Effector memory CD8-positive, alpha-beta T cell (primary cell): ENCODE measurements around the gene FAM3D.

Experiments
- ATAC-seq: fragments of 150-1000 bp; cut with Tn5 transposase; replicated peaks from 2 replicates; pipeline ENCODE4 v1.10.0; 2021; ENCODE audit warnings: mild to moderate bottlenecking, moderate library complexity
- DNase-seq, 3 experiments: peaks; one replicate each; pipeline ENCODE4 v3.0.0; 2021
- H3K27ac Mint-ChIP-seq, 2 donors: one replicate each; pipeline ENCODE4 v1.8.0; 2022; ENCODE audit warnings: mild to moderate bottlenecking in 2 of 2, mixed read lengths in 2 of 2, moderate library complexity in 2 of 2
- H3K27me3 Mint-ChIP-seq, 2 donors: one replicate each; pipeline ENCODE4 v1.8.0; 2022; ENCODE audit warnings: mixed read lengths in 2 of 2
- H3K36me3 Mint-ChIP-seq: one replicate; pipeline ENCODE4 v1.8.0; 2022; ENCODE audit warnings: mild to moderate bottlenecking, moderate library complexity, mixed read lengths; ENCODE audit not compliant: insufficient read depth
- H3K4me1 Mint-ChIP-seq, 2 donors: one replicate each; pipeline ENCODE4 v1.8.0; 2022; ENCODE audit warnings: low read depth in 2 of 2, mixed read lengths in 2 of 2
- H3K4me3 Mint-ChIP-seq, 2 donors: one replicate each; pipeline ENCODE4 v1.8.0; 2022; ENCODE audit warnings: mild to moderate bottlenecking in 2 of 2, mixed read lengths in 2 of 2, moderate library complexity in 2 of 2
- H3K9me3 Mint-ChIP-seq, 2 donors: one replicate each; pipeline ENCODE4 v1.8.0; 2022; ENCODE audit warnings: mixed read lengths in 2 of 2

Gene FAM3D

GRCh38 chr3:58608648-58609047, 57.9 kb downstream of the FAM3D start:
- DNase-seq (no peak), ATAC-seq (no peak)
- no peaks in the 10 kb centered on the region for H3K9me3 Mint-ChIP-seq
- peaks cover 6% of the 10 kb centered on the region for H3K36me3 Mint-ChIP-seq
- no peak overlapping the region for H3K4me3 Mint-ChIP-seq
- no peak overlapping the region for H3K27ac Mint-ChIP-seq
- peaks cover 0 to 3% of the 10 kb centered on the region in 2 donors for H3K4me1 Mint-ChIP-seq
- peaks cover 0 to 45% of the 10 kb centered on the region in 2 donors for H3K27me3 Mint-ChIP-seq

GRCh38 chr3:58607816-58608215, 58.8 kb downstream of the FAM3D start:
- no peak for ATAC-seq
- no peak overlapping the region for H3K27ac Mint-ChIP-seq
- peaks cover 6% of the 10 kb centered on the region for H3K36me3 Mint-ChIP-seq
- no peaks in the 10 kb centered on the region for H3K9me3 Mint-ChIP-seq
- H3K4me1 Mint-ChIP-seq, result peaks cover 0 to 4% of the 10 kb centered on the region in 2 donors
- DNase-seq, result no peak
- H3K27me3 Mint-ChIP-seq, result peaks cover 7 to 54% of the 10 kb centered on the region in 2 donors
- no peak overlapping the region for H3K4me3 Mint-ChIP-seq

GRCh38 chr3:58606693-58607092, 59.9 kb downstream of the FAM3D start:
- ATAC-seq (no peak), DNase-seq (no peak)
- Mint-ChIP-seq H3K4me1 (peaks cover 0 to 4% of the 10 kb centered on the region in 2 donors), H3K4me3 (no peak overlapping the region), H3K27me3 (peaks cover 15 to 57% of the 10 kb centered on the region in 2 donors), H3K27ac (no peak overlapping the region), H3K9me3 (no peaks in the 10 kb centered on the region), H3K36me3 (peaks cover 6% of the 10 kb centered on the region)

GRCh38 chr3:58604031-58604430, 62.5 kb downstream of the FAM3D start:
- H3K27me3 Mint-ChIP-seq, result peaks cover 23 to 62% of the 10 kb centered on the region in 2 donors
- no peak for ATAC-seq
- H3K9me3 Mint-ChIP-seq, result no peaks in the 10 kb centered on the region

DNA sequence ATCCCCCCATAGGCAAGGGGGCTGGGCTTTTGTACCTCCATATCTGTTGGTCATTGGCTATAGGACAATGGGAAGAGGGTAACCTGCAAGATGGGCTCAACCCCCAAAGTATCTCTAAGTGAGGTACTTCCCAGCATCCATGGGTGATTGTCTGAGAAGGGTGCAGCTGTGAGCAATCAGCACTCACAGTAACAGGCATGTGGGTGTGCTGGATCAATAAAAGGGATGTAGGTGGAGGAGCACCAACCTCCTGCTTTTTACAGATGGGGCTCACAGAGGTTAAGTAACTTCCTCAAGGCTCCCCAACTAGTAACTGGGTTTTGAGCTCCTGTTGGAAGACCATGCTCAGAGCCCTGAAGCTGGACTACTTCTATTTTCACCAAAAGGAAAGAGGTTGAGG, 63.0 kb downstream of the FAM3D start:
- H3K27me3 Mint-ChIP-seq, result peaks cover 23 to 65% of the 10 kb centered on the region in 2 donors

More at GRCh38 chr3:58604031-58604430, 62.5 kb downstream of the FAM3D start:
- no peak for DNase-seq
- H3K4me1 Mint-ChIP-seq, result peaks cover 0 to 4% of the 10 kb centered on the region in 2 donors
- H3K36me3 Mint-ChIP-seq, result peaks cover 3% of the 10 kb centered on the region
- no peak overlapping the region for H3K27ac Mint-ChIP-seq
- no peak overlapping the region for H3K4me3 Mint-ChIP-seq

GRCh38 chr3:58597770-58598310, 68.7 kb downstream of the FAM3D start:
- Mint-ChIP-seq H3K36me3 (no peaks in the 10 kb centered on the region), H3K27ac (no peak overlapping the region), H3K4me3 (no peak overlapping the region), H3K9me3 (no peaks in the 10 kb centered on the region), H3K4me1 (no peaks in the 10 kb centered on the region), H3K27me3 (peaks cover 16 to 34% of the 10 kb centered on the region in 2 donors)
- DNase-seq, result no peak
- no peak for ATAC-seq

More for the DNA sequence above, 63.0 kb downstream of the FAM3D start:
- ATAC-seq, result no peak
- peaks cover 0 to 4% of the 10 kb centered on the region in 2 donors for H3K4me1 Mint-ChIP-seq
- no peaks in the 10 kb centered on the region for H3K9me3 Mint-ChIP-seq
- no peaks in the 10 kb centered on the region for H3K36me3 Mint-ChIP-seq
- no peak overlapping the region for H3K4me3 Mint-ChIP-seq
- no peak overlapping the region for H3K27ac Mint-ChIP-seq
- no peak for DNase-seq

- Mint-ChIP-seq H3K27ac (no peak overlapping the region), H3K4me1 (no peaks in the 10 kb centered on the region)
Measured at GRCh38 chr3:58596834-58597518, 69.6 kb downstream of the FAM3D start.

DNA sequence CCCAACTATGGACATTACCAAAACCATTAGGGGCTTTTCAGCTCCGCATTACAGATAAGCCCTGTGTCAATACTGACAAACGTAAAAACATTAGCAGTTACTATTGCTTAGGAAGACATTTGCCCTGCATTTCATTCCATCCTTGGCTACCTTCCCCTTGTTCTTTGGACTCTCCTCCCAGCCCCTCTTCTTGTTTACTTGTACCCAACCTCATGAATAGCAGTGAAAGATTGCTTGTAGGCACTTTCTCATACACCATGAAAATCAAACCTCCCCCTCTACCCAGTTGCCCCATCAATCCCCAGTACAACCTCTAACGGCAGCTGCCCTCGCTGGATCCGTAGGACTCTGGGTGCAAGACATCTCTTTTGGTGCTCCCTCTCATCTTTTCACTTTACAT, 72.5 kb downstream of the FAM3D start:
- no peaks in the 10 kb centered on the region for H3K9me3 Mint-ChIP-seq
- H3K4me1 Mint-ChIP-seq, result no peaks in the 10 kb centered on the region
- H3K4me3 Mint-ChIP-seq, result no peak overlapping the region
- H3K27ac Mint-ChIP-seq, result no peak overlapping the region
- DNase-seq, result no peak
- H3K36me3 Mint-ChIP-seq, result no peaks in the 10 kb centered on the region
- H3K27me3 Mint-ChIP-seq, result peaks cover 0 to 14% of the 10 kb centered on the region in 2 donors
- no peak for ATAC-seq

More at GRCh38 chr3:58596834-58597518, 69.6 kb downstream of the FAM3D start:
- Mint-ChIP-seq H3K4me3 (no peak overlapping the region), H3K9me3 (no peaks in the 10 kb centered on the region), H3K36me3 (no peaks in the 10 kb centered on the region), H3K27me3 (peaks cover 11 to 29% of the 10 kb centered on the region in 2 donors)
- no peak for DNase-seq
- no peak for ATAC-seq

GRCh38 chr3:58591517-58592510, 74.8 kb downstream of the FAM3D start:
- Mint-ChIP-seq H3K4me3 (no peak overlapping the region), H3K27ac (no peak overlapping the region), H3K9me3 (no peaks in the 10 kb centered on the region), H3K27me3 (peaks cover 8 to 30% of the 10 kb centered on the region in 2 donors), H3K4me1 (no peaks in the 10 kb centered on the region), H3K36me3 (no peaks in the 10 kb centered on the region)
- DNase-seq (no peak), ATAC-seq (no peak)

- Mint-ChIP-seq H3K27me3 (peaks cover 33 to 62% of the 10 kb centered on the region in 2 donors), H3K36me3 (no peaks in the 10 kb centered on the region), H3K4me1 (peaks cover 19% of the 10 kb centered on the region in 2 donors), H3K27ac (no peak overlapping the region), H3K9me3 (no peaks in the 10 kb centered on the region), H3K4me3 (no peak overlapping the region)
- DNase-seq (no peak), ATAC-seq (no peak)
Measured at GRCh38 chr3:58588030-58588614, 78.5 kb downstream of the FAM3D start.

DNA sequence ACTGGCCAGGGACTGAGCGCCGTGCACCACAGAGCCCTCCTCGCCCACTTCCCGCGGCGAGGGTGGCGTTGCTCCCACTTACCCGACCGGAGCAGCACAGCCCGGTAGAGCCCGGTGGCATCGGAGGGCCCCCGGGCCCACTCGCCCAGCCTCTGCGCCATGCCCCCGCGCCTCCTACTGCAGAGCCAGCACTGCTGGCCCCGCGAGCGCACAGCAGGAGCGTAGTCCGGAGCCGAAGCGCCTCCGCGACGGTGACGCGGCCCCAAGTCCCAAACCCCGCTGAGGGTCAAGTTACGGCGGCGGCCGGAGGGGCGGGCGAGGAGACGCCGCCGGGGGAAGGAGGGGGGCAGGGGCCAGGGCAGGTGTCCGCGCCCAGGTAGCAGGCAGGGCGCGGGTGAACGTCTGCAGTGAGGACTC, 79.8 kb downstream of the FAM3D start:
- no peak overlapping the region for H3K27ac Mint-ChIP-seq
- no peaks in the 10 kb centered on the region for H3K36me3 Mint-ChIP-seq
- H3K27me3 Mint-ChIP-seq, result peaks cover 33 to 70% of the 10 kb centered on the region in 2 donors
- peaks cover 19% of the 10 kb centered on the region in 2 donors for H3K4me1 Mint-ChIP-seq
- no peak for DNase-seq
- no peak overlapping the region for H3K4me3 Mint-ChIP-seq
- ATAC-seq, result no peak
- no peaks in the 10 kb centered on the region for H3K9me3 Mint-ChIP-seq

DNA sequence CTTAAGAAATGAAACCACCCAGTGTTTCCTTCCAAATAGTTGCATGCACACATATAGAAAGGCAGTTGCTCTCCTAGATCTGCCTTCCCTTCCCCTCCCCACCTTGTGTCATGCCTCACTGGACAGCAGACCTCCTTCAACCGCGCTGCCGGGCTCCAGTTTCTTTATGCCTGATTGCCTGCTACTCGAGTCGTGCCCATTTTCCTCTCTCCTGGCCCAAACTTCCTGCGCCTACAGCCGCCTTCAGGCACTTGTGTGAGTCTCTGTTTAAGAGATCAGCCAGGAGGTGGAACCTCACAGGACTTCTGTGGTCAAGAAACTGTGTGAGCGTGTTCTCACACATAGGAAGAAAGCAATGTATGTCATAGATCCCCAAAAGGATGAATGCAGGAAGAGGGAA, 80.6 kb downstream of the FAM3D start:
- Mint-ChIP-seq H3K9me3 (no peaks in the 10 kb centered on the region), H3K36me3 (no peaks in the 10 kb centered on the region), H3K27me3 (peaks cover 33 to 71% of the 10 kb centered on the region in 2 donors), H3K4me1 (peaks cover 19% of the 10 kb centered on the region in 2 donors), H3K27ac (no peak overlapping the region), H3K4me3 (peak overlapping the region; percentile 91 to 97)
- ATAC-seq, result no peak
- no peak for DNase-seq
